IgD-negative memory B cell (primary cell): ENCODE results near the gene ARFGEF2. TPM values are rescaled to one million over a fixed set of nuclear protein-coding genes. Genes with fewer than 3 reads are reported as not detected.
A peak's percentile ranks its signal among the peaks of the same experiment; 100 is the strongest.

Experiments used
- H3K27ac Mint-ChIP-seq, 3 donors: one replicate each; pipeline ENCODE4 v1.8.0; 2020 to 2022; ENCODE audit warnings: mild to moderate bottlenecking in 3 of 3, mixed read lengths in 3 of 3, moderate library complexity in 1 of 3
- H3K27me3 Mint-ChIP-seq: one replicate; pipeline ENCODE4 v1.8.0; 2021; ENCODE audit warnings: mixed read lengths
- H3K36me3 Mint-ChIP-seq: one replicate; pipeline ENCODE4 v1.8.0; 2020; ENCODE audit warnings: mild to moderate bottlenecking, mixed read lengths
- H3K4me1 Mint-ChIP-seq, 3 donors: one replicate each; pipeline ENCODE4 v1.8.0; 2020 to 2022; ENCODE audit warnings: mixed read lengths in 3 of 3, mild to moderate bottlenecking in 1 of 3
- H3K4me3 Mint-ChIP-seq, 4 donors: one replicate each; pipeline ENCODE4 v1.8.0; 2020 to 2022; ENCODE audit warnings: mild to moderate bottlenecking in 4 of 4, mixed read lengths in 4 of 4, moderate library complexity in 3 of 4
- H3K9me3 Mint-ChIP-seq, 3 donors: one replicate each; pipeline ENCODE4 v1.8.0; 2020 to 2021; ENCODE audit warnings: mixed read lengths in 3 of 3, mild to moderate bottlenecking in 1 of 3
- polyA plus RNA-seq: library from polyadenylated mRNA; unstranded; fragments of 300-500 nt; fragmentation: Illumina TruSeq; gene quantifications from one replicate; pipeline ENCODE4 v1.2.3, GENCODE V29; 2021

The ARFGEF2 gene
- polyA plus RNA-seq, 1 donor from 2014 or later = 8.5 TPM

DNA sequence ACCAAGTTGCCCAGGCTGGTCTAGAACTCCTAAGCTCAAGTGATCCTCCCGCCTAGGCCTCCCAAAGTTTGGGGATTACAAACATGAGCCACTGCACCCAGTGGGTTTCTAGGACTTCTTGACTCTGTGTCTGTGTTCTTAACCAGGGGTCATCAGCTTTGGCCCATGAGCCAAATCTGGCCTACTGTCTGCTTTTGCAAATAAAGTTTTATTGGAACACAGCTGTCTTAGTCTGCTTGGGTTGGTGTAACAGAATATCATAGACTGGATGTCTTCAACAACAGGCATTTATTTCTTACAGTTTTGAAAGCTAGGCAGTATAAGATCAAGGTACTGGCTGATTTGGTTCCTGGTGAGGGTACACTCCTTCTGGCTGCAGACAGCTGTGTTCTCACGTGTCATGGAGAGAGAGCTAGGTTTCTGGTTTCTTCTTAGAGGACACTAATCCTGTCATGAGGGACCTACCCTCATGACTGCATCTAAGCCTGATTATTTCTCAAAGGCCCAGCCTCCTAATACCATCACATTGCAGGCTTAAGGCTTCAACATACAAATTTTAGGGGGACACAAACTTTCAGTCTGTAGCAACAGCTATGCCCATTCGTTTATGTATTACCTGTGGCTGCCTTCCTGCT lies 23.3 kb downstream of the ARFGEF2 start:
- Mint-ChIP-seq H3K4me1 (peaks cover 0 to 4% (median 0%) of the 10 kb centered on the region in 3 donors), H3K4me3 (no peak overlapping the region), H3K9me3 (no peaks in the 10 kb centered on the region), H3K36me3 (no peaks in the 10 kb centered on the region), H3K27me3 (no peaks in the 10 kb centered on the region), H3K27ac (no peak overlapping the region)

DNA sequence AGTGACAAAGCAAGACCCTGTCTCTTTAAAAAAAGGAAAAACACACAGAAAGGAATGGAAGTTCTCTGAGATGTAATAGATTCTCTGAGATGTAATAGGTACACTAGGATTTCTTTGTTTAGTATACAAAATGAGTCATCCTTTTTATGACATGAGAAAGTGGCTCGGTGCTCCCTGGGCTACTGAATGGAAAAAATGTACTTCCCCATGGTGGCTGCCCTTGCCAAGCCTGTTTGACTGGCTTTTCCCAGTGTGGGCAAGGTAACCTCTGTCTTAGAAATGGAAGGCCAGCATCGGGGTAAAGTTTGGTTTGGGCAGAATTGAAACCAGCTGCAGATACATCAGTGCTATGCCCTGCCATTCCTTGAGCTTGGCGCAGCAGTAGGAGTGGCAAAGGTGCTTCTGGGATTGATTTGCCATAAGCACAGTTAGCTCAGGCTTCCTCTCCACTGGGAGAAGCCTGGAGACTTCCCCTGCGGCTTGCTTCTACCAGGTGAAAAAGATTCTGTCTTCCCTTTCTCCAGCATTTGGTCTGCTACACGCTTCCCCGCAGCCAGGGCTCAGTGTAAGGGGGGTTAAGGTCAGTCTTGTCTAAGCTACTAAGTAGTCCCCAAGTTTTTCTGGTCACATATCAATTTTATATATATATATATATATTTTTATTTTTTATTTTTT lies 24.5 kb downstream of the ARFGEF2 start:
- no peaks in the 10 kb centered on the region for H3K36me3 Mint-ChIP-seq
- H3K27me3 Mint-ChIP-seq = no peaks in the 10 kb centered on the region
- H3K4me3 Mint-ChIP-seq = no peak overlapping the region
- no peaks in the 10 kb centered on the region for H3K9me3 Mint-ChIP-seq
- H3K4me1 Mint-ChIP-seq = peaks cover 0 to 4% (median 0%) of the 10 kb centered on the region in 3 donors
- H3K27ac Mint-ChIP-seq = no peak overlapping the region

- Mint-ChIP-seq H3K27me3 (no peaks in the 10 kb centered on the region), H3K36me3 (peaks cover 4% of the 10 kb centered on the region), H3K4me3 (no peak overlapping the region), H3K9me3 (no peaks in the 10 kb centered on the region), H3K4me1 (peaks cover 0 to 2% (median 0%) of the 10 kb centered on the region in 3 donors), H3K27ac (no peak overlapping the region)
Measured at GRCh38 chr20:48948612-48949011, 27.1 kb downstream of the ARFGEF2 start.

- H3K4me3 Mint-ChIP-seq = no peak overlapping the region
- peaks cover 7% of the 10 kb centered on the region for H3K36me3 Mint-ChIP-seq
- no peaks in the 10 kb centered on the region for H3K27me3 Mint-ChIP-seq
- H3K27ac Mint-ChIP-seq = peak overlapping the region in 1 of 3 donors; percentile 48
- H3K4me1 Mint-ChIP-seq = peaks cover 0 to 2% (median 0%) of the 10 kb centered on the region in 3 donors
- H3K9me3 Mint-ChIP-seq = no peaks in the 10 kb centered on the region
Measured at GRCh38 chr20:48949304-48950170, 28.0 kb downstream of the ARFGEF2 start.

- H3K27me3 Mint-ChIP-seq = no peaks in the 10 kb centered on the region
- peaks cover 0 to 2% (median 0%) of the 10 kb centered on the region in 3 donors for H3K4me1 Mint-ChIP-seq
- H3K36me3 Mint-ChIP-seq = peaks cover 7% of the 10 kb centered on the region
Measured at GRCh38 chr20:48951041-48951440, 29.5 kb downstream of the ARFGEF2 start.

GRCh38 chr20:48951646-48952045 lies 30.1 kb downstream of the ARFGEF2 start:
- peaks cover 0 to 2% (median 0%) of the 10 kb centered on the region in 3 donors for H3K4me1 Mint-ChIP-seq
- H3K9me3 Mint-ChIP-seq = no peaks in the 10 kb centered on the region
- H3K27ac Mint-ChIP-seq = no peak overlapping the region
- peaks cover 7% of the 10 kb centered on the region for H3K36me3 Mint-ChIP-seq
- no peak overlapping the region for H3K4me3 Mint-ChIP-seq
- H3K27me3 Mint-ChIP-seq = no peaks in the 10 kb centered on the region

More at GRCh38 chr20:48951041-48951440, 29.5 kb downstream of the ARFGEF2 start:
- no peaks in the 10 kb centered on the region for H3K9me3 Mint-ChIP-seq
- no peak overlapping the region for H3K4me3 Mint-ChIP-seq
- no peak overlapping the region for H3K27ac Mint-ChIP-seq

- peaks cover 8% of the 10 kb centered on the region for H3K36me3 Mint-ChIP-seq
- no peaks in the 10 kb centered on the region for H3K9me3 Mint-ChIP-seq
- H3K4me3 Mint-ChIP-seq = no peak overlapping the region
- H3K27me3 Mint-ChIP-seq = no peaks in the 10 kb centered on the region
- peak overlapping the region in 1 of 3 donors; percentile 81 for H3K27ac Mint-ChIP-seq
- H3K4me1 Mint-ChIP-seq = peaks cover 0 to 2% (median 0%) of the 10 kb centered on the region in 3 donors
Measured at GRCh38 chr20:48952656-48953055, 31.1 kb downstream of the ARFGEF2 start.

DNA sequence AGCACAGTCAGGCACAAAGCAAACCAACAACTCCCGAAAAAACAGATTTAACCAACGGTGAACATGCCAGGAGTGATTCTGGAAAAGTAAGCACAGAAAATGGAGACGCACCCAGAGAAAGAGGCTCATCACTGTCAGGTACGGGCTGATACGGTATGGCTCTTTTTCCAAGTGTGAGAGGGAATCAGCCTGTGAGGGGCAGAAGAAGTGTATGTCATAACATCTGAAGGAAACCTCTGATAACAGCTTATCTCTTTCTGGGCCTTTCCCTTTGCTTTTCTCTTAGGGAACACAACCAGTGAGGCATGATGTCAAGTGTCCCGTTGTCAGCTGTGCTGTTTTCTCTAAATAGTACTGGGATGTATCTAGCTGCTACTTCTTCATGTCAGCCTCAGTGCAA lies 32.1 kb downstream of the ARFGEF2 start:
- peak overlapping the region in 1 of 3 donors; percentile 18 for H3K27ac Mint-ChIP-seq
- H3K4me3 Mint-ChIP-seq = no peak overlapping the region
- peaks cover 0 to 2% (median 0%) of the 10 kb centered on the region in 3 donors for H3K4me1 Mint-ChIP-seq
- peaks cover 8% of the 10 kb centered on the region for H3K36me3 Mint-ChIP-seq
- no peaks in the 10 kb centered on the region for H3K27me3 Mint-ChIP-seq
- no peaks in the 10 kb centered on the region for H3K9me3 Mint-ChIP-seq

- Mint-ChIP-seq H3K9me3 (no peaks in the 10 kb centered on the region), H3K36me3 (peaks cover 8% of the 10 kb centered on the region), H3K27me3 (no peaks in the 10 kb centered on the region), H3K27ac (no peak overlapping the region), H3K4me3 (no peak overlapping the region), H3K4me1 (no peaks in the 10 kb centered on the region)
Measured at GRCh38 chr20:48956052-48956451, 34.5 kb downstream of the ARFGEF2 start.

- no peaks in the 10 kb centered on the region for H3K27me3 Mint-ChIP-seq
- H3K36me3 Mint-ChIP-seq = peaks cover 6% of the 10 kb centered on the region
- H3K9me3 Mint-ChIP-seq = no peaks in the 10 kb centered on the region
- no peaks in the 10 kb centered on the region for H3K4me1 Mint-ChIP-seq
- H3K4me3 Mint-ChIP-seq = no peak overlapping the region
- peak overlapping the region in 1 of 3 donors; percentile 64 for H3K27ac Mint-ChIP-seq
Measured at GRCh38 chr20:48957053-48957481, 35.6 kb downstream of the ARFGEF2 start.

- H3K4me3 Mint-ChIP-seq = no peak overlapping the region
- no peaks in the 10 kb centered on the region for H3K27me3 Mint-ChIP-seq
- H3K9me3 Mint-ChIP-seq = no peaks in the 10 kb centered on the region
- H3K4me1 Mint-ChIP-seq = no peaks in the 10 kb centered on the region
- H3K36me3 Mint-ChIP-seq = peaks cover 6% of the 10 kb centered on the region
- peak overlapping the region in 1 of 3 donors; percentile 64 for H3K27ac Mint-ChIP-seq
Measured at GRCh38 chr20:48957533-48957932, 36.0 kb downstream of the ARFGEF2 start.

GRCh38 chr20:48958743-48959142 lies 37.2 kb downstream of the ARFGEF2 start:
- Mint-ChIP-seq H3K36me3 (peaks cover 5% of the 10 kb centered on the region), H3K4me3 (no peak overlapping the region), H3K9me3 (no peaks in the 10 kb centered on the region), H3K27me3 (no peaks in the 10 kb centered on the region), H3K27ac (no peak overlapping the region), H3K4me1 (no peaks in the 10 kb centered on the region)

DNA sequence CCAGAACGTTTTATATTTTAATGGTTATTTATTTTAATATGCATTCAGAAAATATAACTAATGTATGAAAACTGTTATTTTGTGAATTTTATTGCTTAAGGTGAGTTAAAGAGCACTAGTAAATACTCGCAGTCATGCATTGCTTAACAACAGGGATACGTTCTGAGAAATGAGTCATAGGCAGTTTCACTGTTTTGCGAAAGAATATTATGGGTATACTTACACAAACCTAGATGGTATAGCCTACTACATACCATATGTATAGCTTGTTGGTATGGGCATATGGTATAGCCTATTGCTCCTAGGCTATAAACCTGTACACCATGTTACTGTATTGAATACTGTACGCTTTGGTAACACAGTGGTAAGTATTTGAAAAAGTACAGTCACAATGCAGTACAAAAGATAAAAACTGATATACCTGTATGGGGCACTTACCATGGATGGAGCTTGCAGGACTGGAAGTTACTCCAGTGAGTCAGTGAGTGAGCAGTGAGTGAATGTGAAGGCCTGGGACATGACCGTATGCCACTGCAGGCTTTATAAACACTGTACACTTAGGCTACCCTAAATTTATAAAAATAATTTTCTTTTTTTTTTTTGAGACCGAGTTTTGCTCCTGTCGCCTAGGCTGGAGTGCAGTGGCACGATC lies 38.5 kb downstream of the ARFGEF2 start:
- no peaks in the 10 kb centered on the region for H3K27me3 Mint-ChIP-seq
- H3K9me3 Mint-ChIP-seq = no peaks in the 10 kb centered on the region
- H3K36me3 Mint-ChIP-seq = peaks cover 2% of the 10 kb centered on the region
- no peak overlapping the region for H3K4me3 Mint-ChIP-seq
- H3K4me1 Mint-ChIP-seq = no peaks in the 10 kb centered on the region
- no peak overlapping the region for H3K27ac Mint-ChIP-seq

DNA sequence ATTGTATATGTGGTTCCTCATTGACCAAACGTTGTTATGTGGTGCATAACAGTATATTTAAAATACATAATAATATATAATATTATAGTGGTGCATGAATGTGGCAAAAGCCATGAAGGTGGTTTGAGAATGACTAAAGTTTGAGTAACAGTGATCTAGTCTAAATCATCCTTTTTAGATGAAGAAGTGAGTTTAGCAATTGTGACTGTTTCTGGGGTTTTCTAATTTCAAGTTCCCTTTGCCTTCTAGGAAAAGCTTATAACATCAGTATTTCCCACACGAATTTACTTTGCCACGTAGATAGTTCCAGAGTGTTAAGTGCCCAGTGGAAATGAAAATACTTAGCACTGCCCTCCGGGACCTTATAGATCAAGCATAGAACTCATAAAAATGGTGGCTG lies 40.9 kb downstream of the ARFGEF2 start:
- H3K4me1 Mint-ChIP-seq = no peaks in the 10 kb centered on the region
- H3K27ac Mint-ChIP-seq = peak overlapping the region in 1 of 3 donors; percentile 26
- H3K4me3 Mint-ChIP-seq = no peak overlapping the region
- H3K9me3 Mint-ChIP-seq = no peaks in the 10 kb centered on the region
- peaks cover 4% of the 10 kb centered on the region for H3K36me3 Mint-ChIP-seq
- H3K27me3 Mint-ChIP-seq = no peaks in the 10 kb centered on the region
